Heart left ventricle (tissue), 16 donors: ENCODE data around the gene SH3RF3. TPM values are rescaled to one million over a fixed set of nuclear protein-coding genes. Genes with fewer than 3 reads are reported as not detected.
A peak's percentile ranks its signal among the peaks of the same experiment; 100 is the strongest.

Experiments
- ATAC-seq, 4 donors: fragments of 200-7000 bp; cut with Tn5 transposase; one replicate each; pipeline ENCODE4 v1.9.1; 2020 to 2022; ENCODE audit warnings: moderate library complexity in 4 of 4, mild to moderate bottlenecking in 3 of 4, moderate number of reproducible peaks in 1 of 4
- DNase-seq, 5 donors: peaks; one replicate each; pipeline ENCODE4 v3.0.0-alpha.2; 2020
- H3K27ac ChIP-seq, 12 donors: fragments of 200-600 bp; sonication (generic) in 4 of 12; one replicate each; pipeline versions ENCODE4 v1.5.0 to v1.8.0; 2016 to 2022; ENCODE audit warnings: mild to moderate bottlenecking in 2 of 12
- H3K27me3 ChIP-seq, 9 donors: fragments of 200-600 bp; sonication (generic) in 2 of 9; one replicate each; pipeline versions ENCODE4 v1.5.1 to v1.8.0; 2016 to 2022; ENCODE audit warnings: mild to moderate bottlenecking in 3 of 9
- H3K36me3 ChIP-seq, 9 donors: fragments of 200-600 bp; sonication (generic) in 2 of 9; one replicate each; pipeline versions ENCODE4 v1.5.0 to v1.8.0; 2018 to 2022; ENCODE audit warnings: mild to moderate bottlenecking in 2 of 9
- H3K4me1 ChIP-seq, 12 donors: fragments of 200-600 bp; sonication (generic) in 4 of 12; one replicate each; pipeline versions ENCODE4 v1.5.0 to v1.8.0; 2016 to 2022; ENCODE audit warnings: mild to moderate bottlenecking in 3 of 12
- H3K4me3 ChIP-seq, 12 donors: fragments of 200-600 bp; sonication (generic) in 4 of 12; one replicate each; pipeline versions ENCODE4 v1.5.0 to v1.8.0; 2017 to 2022; ENCODE audit warnings: mild to moderate bottlenecking in 9 of 12, moderate library complexity in 4 of 12
- H3K9me3 ChIP-seq, 12 donors: fragments of 200-600 bp; sonication (generic) in 4 of 12; one replicate each; pipeline versions ENCODE4 v1.5.0 to v1.8.0; 2016 to 2022; ENCODE audit warnings: mild to moderate bottlenecking in 1 of 12
- POLR2A ChIP-seq, 2 donors: fragments of 450-650 bp; IDR thresholded peaks; one replicate each; pipeline ENCODE4 v1.6.1; 2017; ENCODE audit warnings: antibody characterized with exemption in 2 of 2, mild to moderate bottlenecking in 2 of 2, moderate library complexity in 2 of 2
- WGBS, 4 donors: extraction: QIAGEN DNeasy Blood & Tissue Kit in 2 of 4; methylation state at CpG; one replicate each; pipeline versions ENCODE4 v1.1.5 to v1.1.7; 2013 to 2018; 5-methylcytosine and 5-hydroxymethylcytosine counted together
- intact Hi-C, 10 donors: fragments of 100-400 bp; cut with DNase I; formaldehyde crosslinking; loops; one replicate each; pipeline versions ENCODE4 v1.11.1 to v1.14.2; 2022
- polyA plus RNA-seq, 2 donors: library from polyadenylated mRNA; stranded (reverse); fragments of 200-250 nt; gene quantifications; one replicate each; pipeline ENCODE4 v1.2.3, GENCODE V29; 2013
- total RNA-seq, 9 donors: library from RNA; depleted of rRNA in 2 of 9; stranded (reverse); fragments of >200 nt in 2 of 9; fragmentation: NEBNext Ultra II Directional in 3 of 9; extraction: Animal tissue kit (Norgen Biotek cat#: 25700) in 3 of 9; gene quantifications; one replicate each; pipeline versions ENCODE4 v1.1.0 to v1.2.4, GENCODE V29; 2016 to 2023
- TF ChIP-seq, protein P1 (sequence below), 12 donors: fragments of 200-600 bp; sonication (generic) in 4 of 12; IDR thresholded peaks; one replicate each; pipeline versions ENCODE4 v1.5.0 to v1.8.0; 2018 to 2022; ENCODE audit warnings: antibody characterized with exemption in 12 of 12, mild to moderate bottlenecking in 5 of 12
- donor health status: ischemic (EF 13 %, LVEDD 7.1; RV severe dilation, severe dysfunction).
- donor health status: healthy with polysubstance abuse.
- donor health status: DM: no; HTN: yes; CAD: no.
- donor health status: DM: no; HTN: no; CAD: no.
- donor health status: ischemic (EF 25% LVEDD 6.9; RV normal size, moderate dysfunction).
- donor health status: ischemic (EF 25% LVEDD 5.7; RV mildly dilated, moderate dysfunction).
- donor health status: healthy.
- donor health status: DM: yes; HTN: yes; CAD: no.
- donor health status: ischemic (EF 35%, LVEDD 5.7; RV mildly dilated, moderate dysfunction).
- donor health status: nonischemic (EF 11% LVEDD 7.7; RV severe dilation, severe dysfunction).
- donor health status: DM: yes; HTN: yes; CAD: no.
- donor health status: PGD.
- donor health status: ischemic (EF 29% LVEDD 5.4; RV normal size, mild dysfunction).
- donor health status: nonischemic (EF 23%, LVEDD 6.1; RV moderate dilation, normal function).

The SH3RF3 gene
- total and polyA plus RNA-seq, 11 donors: 5.2 to 15.7 (median 7.9) TPM

DNA sequence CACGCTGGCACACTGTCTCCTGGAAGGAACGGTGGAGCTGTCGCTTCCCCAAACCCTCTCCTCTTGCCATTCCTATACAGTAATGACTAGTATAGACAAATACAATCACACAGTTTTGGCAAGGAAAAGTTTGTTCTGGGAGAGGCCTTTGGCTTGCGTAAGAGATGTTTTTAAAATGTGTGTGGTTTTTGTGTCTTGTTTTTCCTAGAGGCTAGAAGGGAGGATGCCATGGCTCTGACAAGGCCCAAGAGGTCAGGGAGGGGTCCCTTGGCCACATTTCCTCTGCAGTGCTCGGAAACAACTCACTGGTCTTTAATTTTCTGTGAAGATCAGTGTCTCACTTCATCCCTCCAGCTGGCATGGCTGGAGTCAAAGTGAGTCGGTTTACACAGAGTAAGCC, 195.9 kb downstream of the SH3RF3 start:
- Histone ChIP-seq H3K9me3 (peaks cover 0 to 5% (median 0%) of the 10 kb centered on the region in 12 donors), H3K4me3 (no peak overlapping the region), H3K4me1 (peaks cover 10 to 63% (median 46%) of the 10 kb centered on the region in 12 donors), H3K36me3 (no peaks in the 10 kb centered on the region), H3K27me3 (no peaks in the 10 kb centered on the region), H3K27ac (peak overlapping the region; percentile 8 to 70 (median 54))
- 58 to 70% (median 64%) methylated on average over 6 of the region's 6 CpGs for WGBS, 4 donors
- DNase-seq (peak in 4 of 5 donors; percentile 32 to 79 (median 48)), ATAC-seq (peak; percentile 46 to 83 (median 76))
- intact Hi-C loops: loop anchor here in 3 of 10 donors (5.0 to 10.0 kb wide), 4 partner anchors 57 to 200 kb away; partner anchors contain the start of gene SH3RF3 (in 2 of the 3)
- TF ChIP-seq POLR2A (IDR thresholded peaks at IDR 0.05): no peak
- TF ChIP-seq, protein P1, sequence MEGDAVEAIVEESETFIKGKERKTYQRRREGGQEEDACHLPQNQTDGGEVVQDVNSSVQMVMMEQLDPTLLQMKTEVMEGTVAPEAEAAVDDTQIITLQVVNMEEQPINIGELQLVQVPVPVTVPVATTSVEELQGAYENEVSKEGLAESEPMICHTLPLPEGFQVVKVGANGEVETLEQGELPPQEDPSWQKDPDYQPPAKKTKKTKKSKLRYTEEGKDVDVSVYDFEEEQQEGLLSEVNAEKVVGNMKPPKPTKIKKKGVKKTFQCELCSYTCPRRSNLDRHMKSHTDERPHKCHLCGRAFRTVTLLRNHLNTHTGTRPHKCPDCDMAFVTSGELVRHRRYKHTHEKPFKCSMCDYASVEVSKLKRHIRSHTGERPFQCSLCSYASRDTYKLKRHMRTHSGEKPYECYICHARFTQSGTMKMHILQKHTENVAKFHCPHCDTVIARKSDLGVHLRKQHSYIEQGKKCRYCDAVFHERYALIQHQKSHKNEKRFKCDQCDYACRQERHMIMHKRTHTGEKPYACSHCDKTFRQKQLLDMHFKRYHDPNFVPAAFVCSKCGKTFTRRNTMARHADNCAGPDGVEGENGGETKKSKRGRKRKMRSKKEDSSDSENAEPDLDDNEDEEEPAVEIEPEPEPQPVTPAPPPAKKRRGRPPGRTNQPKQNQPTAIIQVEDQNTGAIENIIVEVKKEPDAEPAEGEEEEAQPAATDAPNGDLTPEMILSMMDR (IDR thresholded peaks at IDR 0.05): no peak

DNA sequence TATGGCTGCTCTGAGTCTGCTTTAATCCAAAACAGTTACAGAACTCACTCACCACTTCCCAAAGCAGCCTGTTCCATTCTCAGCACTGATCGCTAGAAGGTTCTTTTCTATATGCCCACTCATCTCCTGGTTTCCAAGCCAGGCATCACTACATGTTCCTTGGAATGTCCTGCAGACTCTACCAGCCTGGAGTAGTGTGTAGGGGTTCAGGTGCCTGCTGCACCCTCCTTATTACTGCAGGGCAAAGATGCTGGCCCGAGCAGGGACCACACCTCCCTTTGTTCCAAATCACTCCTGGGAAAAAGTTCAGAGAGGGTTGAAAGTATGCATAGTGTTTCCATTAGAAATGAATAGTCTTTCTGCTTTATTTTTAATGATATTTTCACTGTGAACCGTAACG, 196.6 kb downstream of the SH3RF3 start:
- Histone ChIP-seq H3K9me3 (peaks cover 0 to 5% (median 0%) of the 10 kb centered on the region in 12 donors), H3K4me1 (peaks cover 7 to 57% (median 45%) of the 10 kb centered on the region in 12 donors), H3K27ac (peak overlapping the region in 10 of 12 donors; percentile 8 to 70 (median 56)), H3K36me3 (no peaks in the 10 kb centered on the region), H3K4me3 (no peak overlapping the region), H3K27me3 (no peaks in the 10 kb centered on the region)
- intact Hi-C loops: loop anchor here in 1 of 10 donors (10.0 kb wide), 1 partner anchor 201 kb away; the partner anchor contains the start of gene SH3RF3
- no peak for DNase-seq
- ATAC-seq: no peak
- 74 to 85% (median 78%) methylated on average over 4 of the region's 4 CpGs for WGBS, 4 donors
- no peak for TF ChIP-seq POLR2A (IDR thresholded peaks at IDR 0.05)
- TF ChIP-seq, protein P1 (IDR thresholded peaks at IDR 0.05): no peak

DNA sequence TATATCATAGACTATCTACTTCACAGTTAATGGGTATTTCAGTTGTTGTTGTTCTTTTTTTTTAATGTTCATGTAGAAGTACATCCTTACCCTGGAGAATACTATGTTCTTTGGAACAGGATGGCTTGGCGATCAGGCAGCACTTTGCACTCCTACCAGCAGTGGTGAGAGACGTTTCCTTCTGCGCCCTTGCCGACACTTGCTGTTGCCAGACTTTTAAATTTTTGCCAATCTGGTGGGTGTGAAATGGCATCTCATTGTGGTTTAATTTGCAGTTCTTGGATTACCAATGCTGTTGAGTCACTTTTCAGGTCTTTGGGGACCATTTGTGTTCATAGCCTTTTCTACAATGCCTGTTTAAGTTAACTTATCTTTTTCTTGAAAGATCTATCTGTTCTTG, 197.3 kb downstream of the SH3RF3 start:
- H3K4me3 ChIP-seq: no peak overlapping the region
- H3K9me3 ChIP-seq: peaks cover 0 to 5% (median 0%) of the 10 kb centered on the region in 12 donors
- ATAC-seq (no peak), DNase-seq (no peak)
- peak overlapping the region in 7 of 12 donors; percentile 7 to 70 (median 61) for H3K27ac ChIP-seq
- WGBS, 4 donors: 55 to 72% (median 62%) methylated on average over 4 of the region's 4 CpGs
- intact Hi-C loops: loop anchor here in 1 of 10 donors (10.0 kb wide), 1 partner anchor 202 kb away; the partner anchor contains the start of gene SH3RF3
- H3K27me3 ChIP-seq: no peaks in the 10 kb centered on the region
- H3K36me3 ChIP-seq: no peaks in the 10 kb centered on the region
- H3K4me1 ChIP-seq: peaks cover 7 to 62% (median 49%) of the 10 kb centered on the region in 12 donors
- no peak for TF ChIP-seq POLR2A (IDR thresholded peaks at IDR 0.05)
- TF ChIP-seq, protein P1 (IDR thresholded peaks at IDR 0.05): no peak

DNA sequence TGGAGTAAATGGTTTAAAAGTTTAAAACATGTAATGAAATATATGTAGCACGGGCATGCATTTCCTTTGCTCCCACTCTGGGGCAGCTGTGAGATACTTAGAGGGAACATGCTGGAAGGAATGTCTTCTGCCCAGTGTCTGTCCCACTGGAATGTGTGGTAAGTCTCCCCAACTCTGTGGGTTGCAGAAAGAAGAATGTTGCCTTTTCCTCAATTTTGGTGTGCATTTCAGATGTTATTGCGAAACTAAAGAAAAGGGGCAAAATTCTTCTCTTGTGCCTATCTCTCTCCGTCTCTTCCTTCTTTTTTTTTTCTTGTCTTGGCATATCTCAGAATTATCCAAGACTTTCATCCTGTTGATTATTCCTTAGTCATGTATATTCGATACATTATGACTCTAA, 201.1 kb downstream of the SH3RF3 start:
- intact Hi-C loops: loop anchor here in 1 of 10 donors (5.0 kb wide), 1 partner anchor 58 kb away; no protein-coding TSS in a partner anchor
- H3K36me3 ChIP-seq: no peaks in the 10 kb centered on the region

More for the DNA sequence above, 201.1 kb downstream of the SH3RF3 start:
- H3K9me3 ChIP-seq: peaks cover 0 to 5% (median 0%) of the 10 kb centered on the region in 12 donors
- H3K4me3 ChIP-seq: no peak overlapping the region
- H3K27ac ChIP-seq: no peak overlapping the region
- no peak for DNase-seq
- TF ChIP-seq, protein P1 (IDR thresholded peaks at IDR 0.05): no peak
- no peak for TF ChIP-seq POLR2A (IDR thresholded peaks at IDR 0.05)
- peaks cover 3 to 56% (median 34%) of the 10 kb centered on the region in 12 donors for H3K4me1 ChIP-seq
- WGBS, 4 donors: 93 to 97% (median 95%) methylated on average over 4 of the region's 4 CpGs
- H3K27me3 ChIP-seq: no peaks in the 10 kb centered on the region
- ATAC-seq: no peak
